Uterus (tissue), 4 donors: ENCODE data around the gene CAMK2N2. TPM values are rescaled to one million over a fixed set of nuclear protein-coding genes. Genes with fewer than 3 reads are reported as not detected.

Source experiments
- DNase-seq, 2 donors: peaks; one replicate each; pipeline ENCODE4 v3.0.0-alpha.2; 2019 to 2020
- H3K27ac ChIP-seq, 2 donors: fragments of 200-600 bp; sonication (generic); 1 replicate in 1 of 2; 2 replicates in 1 of 2; pipeline ENCODE4 v1.5.1; 2016 to 2018
- H3K27me3 ChIP-seq, 2 donors: fragments of 200-600 bp; sonication (generic); one replicate each; pipeline ENCODE4 v1.5.1; 2018 to 2019; ENCODE audit warnings: control low read depth in 1 of 2
- H3K36me3 ChIP-seq, 2 donors: fragments of 200-600 bp; sonication (generic); one replicate each; pipeline ENCODE4 v1.5.1; 2019; ENCODE audit warnings: control low read depth in 1 of 2
- H3K4me1 ChIP-seq, 2 donors: fragments of 200-600 bp; sonication (generic); one replicate each; pipeline ENCODE4 v1.5.1; 2018 to 2019; ENCODE audit warnings: control low read depth in 1 of 2
- H3K4me3 ChIP-seq, 2 donors: fragments of 200-600 bp; sonication (generic); 1 replicate in 1 of 2; 2 replicates in 1 of 2; pipeline ENCODE4 v1.5.1; 2018 to 2019; ENCODE audit warnings: mild to moderate bottlenecking in 1 of 2
- H3K9me3 ChIP-seq, 2 donors: fragments of 200-600 bp; sonication (generic); one replicate each; pipeline ENCODE4 v1.5.1; 2019; ENCODE audit warnings: control low read depth in 1 of 2
- CTCF ChIP-seq, 4 experiments: fragments of 200-600 bp in 2 of 4; fragments of 450-650 bp in 2 of 4; sonication (generic) in 2 of 4; IDR thresholded peaks; one replicate each; pipeline ENCODE4 v1.5.1; 2016 to 2019; ENCODE audit warnings: antibody characterized with exemption in 4 of 4, mild to moderate bottlenecking in 2 of 4, moderate library complexity in 1 of 4
- POLR2A ChIP-seq, 2 donors: fragments of 450-650 bp; IDR thresholded peaks; one replicate each; pipeline ENCODE4 v1.6.1; 2016; ENCODE audit warnings: antibody characterized with exemption in 2 of 2, mild to moderate bottlenecking in 1 of 2, moderate library complexity in 1 of 2
- intact Hi-C: fragments of 100-400 bp; cut with DNase I; formaldehyde crosslinking; loops from one replicate; pipeline ENCODE4 v1.15.1; 2023; ENCODE audit warnings: low total_unique reads
- total RNA-seq, 4 donors: library from RNA; depleted of rRNA in 3 of 4; stranded (reverse); fragments of >200 nt in 3 of 4; gene quantifications; one replicate each; pipeline versions ENCODE4 v1.1.0 to v1.2.4, GENCODE V29; 2014 to 2023
- donor health status: DM: yes; HTN: yes; CAD: no.

Gene CAMK2N2
- total RNA-seq, 4 donors from 2014 or later, result not detected

- Histone ChIP-seq H3K27ac (no peak overlapping the region), H3K27me3 (no peaks in the 10 kb centered on the region), H3K4me1 (no peaks in the 10 kb centered on the region), H3K36me3 (no peaks in the 10 kb centered on the region), H3K4me3 (no peak overlapping the region), H3K9me3 (no peaks in the 10 kb centered on the region)
- no peak for DNase-seq
- intact Hi-C loops, result no loop called here
- TF ChIP-seq CTCF (IDR thresholded peaks at IDR 0.05) (no peak), POLR2A (IDR thresholded peaks at IDR 0.05) (no peak)
Measured at GRCh38 chr3:184240384-184241140, 20.8 kb downstream of the CAMK2N2 start.

GRCh38 chr3:184239708-184240107 lies 21.6 kb downstream of the CAMK2N2 start:
- Histone ChIP-seq H3K36me3 (no peaks in the 10 kb centered on the region), H3K9me3 (no peaks in the 10 kb centered on the region), H3K27ac (no peak overlapping the region), H3K27me3 (no peaks in the 10 kb centered on the region), H3K4me3 (no peak overlapping the region), H3K4me1 (no peaks in the 10 kb centered on the region)
- no peak for TF ChIP-seq POLR2A (IDR thresholded peaks at IDR 0.05)
- no peak for TF ChIP-seq CTCF (IDR thresholded peaks at IDR 0.05)
- intact Hi-C loops, result no loop called here
- no peak for DNase-seq

GRCh38 chr3:184239221-184239620 lies 22.1 kb downstream of the CAMK2N2 start:
- no peaks in the 10 kb centered on the region for H3K4me1 ChIP-seq
- intact Hi-C loops, result no loop called here
- H3K9me3 ChIP-seq, result no peaks in the 10 kb centered on the region
- H3K27ac ChIP-seq, result no peak overlapping the region
- no peaks in the 10 kb centered on the region for H3K36me3 ChIP-seq
- no peak for TF ChIP-seq CTCF (IDR thresholded peaks at IDR 0.05)
- TF ChIP-seq POLR2A (IDR thresholded peaks at IDR 0.05), result no peak
- H3K4me3 ChIP-seq, result no peak overlapping the region
- no peaks in the 10 kb centered on the region for H3K27me3 ChIP-seq
- DNase-seq, result no peak

- Histone ChIP-seq H3K9me3 (no peaks in the 10 kb centered on the region), H3K36me3 (no peaks in the 10 kb centered on the region), H3K27me3 (no peaks in the 10 kb centered on the region), H3K4me1 (no peaks in the 10 kb centered on the region), H3K27ac (no peak overlapping the region), H3K4me3 (no peak overlapping the region)
- intact Hi-C loops, result no loop called here
- no peak for DNase-seq
- TF ChIP-seq POLR2A (IDR thresholded peaks at IDR 0.05) (no peak), CTCF (IDR thresholded peaks at IDR 0.05) (no peak)
Measured at GRCh38 chr3:184238246-184238818, 23.0 kb downstream of the CAMK2N2 start.

- Histone ChIP-seq H3K27me3 (no peaks in the 10 kb centered on the region), H3K27ac (no peak overlapping the region), H3K4me1 (no peaks in the 10 kb centered on the region), H3K9me3 (no peaks in the 10 kb centered on the region), H3K36me3 (no peaks in the 10 kb centered on the region), H3K4me3 (no peak overlapping the region)
- TF ChIP-seq CTCF (IDR thresholded peaks at IDR 0.05) (no peak), POLR2A (IDR thresholded peaks at IDR 0.05) (no peak)
- intact Hi-C loops, result no loop called here
- no peak for DNase-seq
Measured at GRCh38 chr3:184237807-184238206, 23.5 kb downstream of the CAMK2N2 start.
